DMS 273 (cell line): ENCODE results near the gene IAPP.
"Not testable (repeated sequence)": the region's sequence is repeated elsewhere in the genome, so short reads cannot be mapped to it uniquely, and the experiment has no call there.

Experiments used
- DNase-seq: peaks from one replicate; lab custom pipeline; 2025; ENCODE audit not compliant: unreplicated experiment; lab: John Stamatoyannopoulos, UW

The IAPP gene

DNA sequence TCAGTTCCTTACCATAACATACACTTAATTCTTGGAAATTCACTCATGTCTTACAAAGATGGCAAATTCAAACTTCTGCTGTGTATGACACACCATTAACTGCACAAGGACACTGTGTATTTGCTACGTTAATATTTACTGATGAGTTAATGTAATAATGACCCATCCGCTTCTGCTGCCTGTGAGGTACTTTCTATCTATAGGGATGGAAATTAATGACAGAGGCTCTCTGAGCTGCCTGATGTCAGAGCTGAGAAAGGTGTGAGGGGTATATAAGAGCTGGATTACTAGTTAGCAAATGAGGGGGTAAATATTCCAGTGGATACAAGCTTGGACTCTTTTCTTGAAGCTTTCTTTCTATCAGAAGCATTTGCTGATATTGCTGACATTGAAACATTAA is at the start of gene IAPP:
IAPP (plus strand) TSS at position 301 of the 400 bp plus-strand sequence. CDS start 450 bp downstream, outside the sequence.
- no peak for DNase-seq

- DNase-seq: no peak
Observed at GRCh38 chr12:21323736-21324135, 49.0 kb upstream of the IAPP start.

GRCh38 chr12:21324551-21324950 is 48.2 kb upstream of the IAPP start:
- DNase-seq: no peak

DNA sequence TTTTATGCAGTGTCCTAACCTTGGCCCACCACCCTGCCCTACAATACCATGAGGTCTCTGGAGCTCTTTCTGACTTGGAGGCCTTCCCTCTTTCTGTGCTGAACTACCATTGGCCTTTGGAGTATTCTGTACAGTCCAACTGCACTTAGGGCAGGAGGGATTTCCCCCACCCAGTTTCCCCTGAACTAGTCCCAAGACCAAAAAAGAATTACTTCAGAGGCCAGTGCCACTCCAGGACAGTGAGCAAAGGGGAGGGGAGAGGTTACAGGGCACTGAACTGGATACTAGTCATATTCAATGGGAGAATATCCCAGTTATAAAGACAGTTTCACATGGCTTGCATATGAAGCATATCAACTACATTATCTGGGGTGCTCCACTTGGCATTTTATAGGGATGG is 44.1 kb upstream of the IAPP start:
- no peak for DNase-seq

DNA sequence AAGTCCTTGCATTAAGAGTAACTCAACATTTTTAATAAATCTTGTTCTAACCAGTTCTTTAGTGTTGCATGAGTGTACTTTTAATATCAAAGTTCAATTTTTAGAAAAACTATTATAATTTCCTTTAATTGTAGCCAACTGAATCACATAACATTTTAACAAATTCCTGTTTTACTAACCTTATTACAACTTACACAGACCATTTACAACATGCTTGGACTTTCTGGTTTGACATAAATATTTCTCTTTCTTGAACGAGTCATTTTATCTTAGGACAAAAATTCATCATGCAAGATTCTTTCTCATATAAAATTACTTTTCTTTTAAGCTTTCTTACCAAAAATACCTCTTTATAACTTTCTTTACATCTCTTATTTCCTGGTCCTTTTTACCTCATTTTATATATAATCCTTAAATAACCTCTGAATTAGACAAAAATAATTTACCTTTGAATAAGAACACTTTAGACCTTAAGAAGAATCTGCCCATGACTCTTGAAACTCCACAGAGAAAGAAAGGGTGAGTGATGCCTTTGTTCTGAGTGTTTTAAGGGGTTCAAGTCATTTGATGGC is 41.9 kb upstream of the IAPP start:
- peak; percentile 9 for DNase-seq

DNA sequence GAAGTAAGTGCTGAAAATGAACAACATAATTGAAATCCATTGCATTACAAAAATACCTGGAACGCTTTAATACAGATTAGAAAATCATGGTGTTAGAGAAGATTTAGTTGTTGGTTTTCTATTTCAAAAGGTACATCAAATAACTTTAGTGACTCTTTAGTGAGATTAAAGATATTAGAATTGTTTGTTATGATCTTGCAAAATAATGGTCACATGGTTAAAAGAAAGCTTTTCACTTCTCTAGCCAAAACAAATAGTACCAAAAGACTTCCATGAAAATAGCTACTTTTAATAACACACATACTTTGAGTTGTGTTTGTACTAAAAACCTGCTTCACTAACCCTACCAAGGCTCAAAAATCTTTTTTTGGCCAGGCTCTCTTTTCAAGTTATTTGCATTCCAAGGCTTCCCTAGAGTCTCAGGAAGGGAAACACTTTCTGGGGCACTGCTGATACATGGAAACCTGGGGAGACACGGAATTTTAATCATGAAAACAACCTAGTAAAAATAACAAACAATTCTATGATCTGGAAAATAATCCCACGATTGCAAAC is 37.9 kb upstream of the IAPP start, which contains the start of gene SLCO1A2:
SLCO1A2 (minus strand) TSS at position 147 of the 555 bp plus-strand sequence. CDS start 270 bp downstream, outside the sequence.
- no peak for DNase-seq

GRCh38 chr12:21336656-21337055 is 36.0 kb upstream of the IAPP start:
- DNase-seq: no peak

DNA sequence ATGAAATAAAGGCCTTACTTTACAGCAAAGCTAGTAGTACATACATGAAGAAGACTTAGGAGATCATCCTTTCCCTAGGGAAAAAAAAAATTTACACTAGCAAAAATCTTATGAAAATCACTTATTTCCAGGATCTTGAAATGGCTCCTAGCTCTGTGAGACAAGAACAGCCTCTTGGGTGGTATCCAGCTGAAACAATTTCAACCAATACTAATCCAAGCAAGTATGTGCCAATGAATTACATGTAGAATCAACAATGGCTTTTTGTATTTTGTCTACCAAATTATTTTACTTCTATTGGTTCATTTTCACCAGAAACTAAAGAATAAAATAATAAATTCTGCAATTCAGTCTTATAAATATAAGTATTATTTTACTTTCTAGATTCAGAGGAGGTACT is 35.2 kb upstream of the IAPP start:
- DNase-seq: no peak

GRCh38 chr12:21337959-21338744 is 34.5 kb upstream of the IAPP start:
- no peak for DNase-seq

GRCh38 chr12:21339921-21340320 is 32.8 kb upstream of the IAPP start:
- no peak for DNase-seq

DNA sequence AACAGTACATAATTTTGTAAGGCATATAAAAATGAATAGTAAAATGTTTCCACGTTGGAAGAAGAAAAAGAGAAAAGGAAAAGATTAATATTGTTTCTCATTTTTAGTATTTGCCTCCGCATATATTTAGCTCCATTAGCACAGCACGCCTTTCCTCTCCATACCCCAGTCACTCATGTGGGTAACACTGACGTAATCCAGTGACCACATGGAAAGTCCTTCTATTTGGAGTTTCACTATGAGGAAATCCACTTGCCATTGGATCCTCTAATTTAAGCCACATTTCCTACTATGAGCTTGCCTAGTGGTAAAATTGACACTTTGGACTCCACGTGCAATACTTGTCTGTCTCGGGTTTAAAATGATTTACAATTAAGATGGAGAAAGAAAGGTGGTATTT is 32.3 kb upstream of the IAPP start:
- no peak for DNase-seq

DNA sequence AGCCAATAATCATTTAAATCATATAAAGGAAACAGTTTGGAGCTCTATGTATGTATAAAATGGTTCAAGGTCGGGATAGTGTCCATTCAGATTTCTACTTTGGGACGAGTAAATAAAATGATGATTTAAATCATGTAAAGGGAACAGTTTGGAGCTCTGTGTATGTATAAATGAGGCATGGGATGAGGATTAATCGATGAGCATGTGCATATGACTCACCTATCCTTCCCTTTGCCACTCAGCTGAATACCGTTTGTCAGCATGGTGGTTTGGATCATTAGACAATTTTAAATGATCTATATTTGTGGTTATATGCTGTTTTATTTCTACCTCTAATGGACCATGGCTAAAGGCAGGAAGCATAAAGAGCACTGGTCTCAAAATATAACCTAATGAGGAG is 30.9 kb upstream of the IAPP start:
- no peak for DNase-seq

- no peak for DNase-seq
Observed at GRCh38 chr12:21343636-21344035, 29.1 kb upstream of the IAPP start.

DNA sequence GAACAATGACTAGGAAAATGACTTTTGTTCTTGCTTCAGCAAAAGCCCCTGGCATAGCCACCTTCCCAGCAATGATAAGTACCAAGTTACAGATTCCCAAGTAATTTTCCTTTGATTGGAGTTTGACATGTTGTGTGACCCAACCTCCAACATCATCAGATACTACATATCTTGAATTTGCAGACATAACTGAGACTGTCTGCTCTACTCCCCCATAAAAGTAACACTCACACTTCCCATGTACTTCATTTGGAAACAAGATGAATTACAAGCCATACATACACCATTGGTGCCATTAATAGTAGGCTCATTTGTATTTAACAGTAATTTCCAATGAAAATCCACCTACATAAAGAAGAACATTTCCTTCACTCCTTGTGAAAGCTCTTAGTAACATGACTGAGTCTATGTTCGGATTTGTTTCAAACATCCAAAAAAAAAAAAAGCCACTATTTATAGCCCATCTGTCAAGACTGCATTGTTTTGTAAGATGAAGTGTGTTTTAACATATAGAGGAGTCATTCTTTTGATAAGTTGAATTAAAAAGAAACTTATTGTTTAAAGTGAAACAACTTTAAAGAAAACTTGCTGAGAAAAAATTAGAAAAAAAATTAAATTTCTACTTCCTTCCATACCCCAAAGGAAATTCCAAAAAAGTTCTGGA is 26.0 kb upstream of the IAPP start:
- DNase-seq: no peak

DNA sequence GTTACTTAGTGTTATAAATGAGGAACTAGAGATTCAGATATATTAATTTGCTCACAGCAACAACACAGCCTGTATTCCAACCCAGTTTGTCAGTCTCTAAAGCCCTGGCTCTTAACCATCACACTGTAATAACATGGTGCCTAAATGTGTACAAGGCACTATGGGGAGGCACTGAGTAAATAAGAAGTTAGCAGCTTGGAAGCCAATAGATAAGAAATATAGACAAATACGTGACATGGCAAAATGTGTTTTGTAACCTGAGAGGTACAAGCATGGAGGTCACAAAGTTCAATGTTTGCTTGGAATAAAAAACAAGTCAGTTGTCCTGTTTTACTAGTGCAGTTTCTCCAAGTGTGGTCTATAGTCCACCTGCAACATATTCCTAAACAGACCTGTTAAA is 21.7 kb upstream of the IAPP start:
- no peak for DNase-seq

GRCh38 chr12:21353487-21353886 is 19.2 kb upstream of the IAPP start:
- DNase-seq: no peak

DNA sequence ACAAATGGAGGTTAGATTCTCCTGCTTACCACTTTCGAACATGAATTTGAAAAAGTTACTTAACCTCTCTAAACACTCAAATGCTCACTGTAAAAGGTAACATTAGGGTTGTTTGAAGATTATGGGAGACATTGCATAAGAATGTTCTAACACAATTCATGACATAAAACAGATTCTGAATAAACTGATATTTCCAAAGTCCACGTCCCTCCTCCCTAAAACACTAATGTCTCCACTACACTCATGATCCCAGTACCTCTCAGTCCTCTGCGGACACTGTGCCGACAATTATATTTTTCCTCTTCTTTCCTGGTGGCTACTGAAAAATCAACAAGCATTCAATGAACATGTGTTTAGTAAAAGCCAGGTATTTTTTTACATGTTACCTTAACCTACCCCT is 18.8 kb upstream of the IAPP start:
- no peak for DNase-seq

DNA sequence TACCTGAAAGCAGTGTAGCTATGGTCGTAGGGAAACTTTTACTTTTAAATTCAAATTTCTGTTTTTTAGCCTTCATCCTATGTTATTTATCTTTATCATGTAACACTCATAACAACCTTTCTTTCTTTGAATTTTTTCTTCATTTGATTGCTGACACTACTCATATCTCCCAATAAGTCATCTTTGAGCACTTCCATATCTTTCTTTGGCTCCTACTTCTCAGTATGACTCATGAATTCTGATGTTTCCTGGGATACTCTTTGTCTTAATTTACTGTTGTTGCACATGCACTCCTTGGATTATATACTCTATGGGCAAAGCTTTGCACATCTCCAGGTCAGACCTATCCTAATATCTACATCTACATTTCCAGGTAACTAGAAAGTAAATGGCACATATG is 18.1 kb upstream of the IAPP start:
- DNase-seq: no peak

- DNase-seq: not testable (repeated sequence)
Observed at GRCh38 chr12:21360632-21361031, 12.1 kb upstream of the IAPP start.

DNA sequence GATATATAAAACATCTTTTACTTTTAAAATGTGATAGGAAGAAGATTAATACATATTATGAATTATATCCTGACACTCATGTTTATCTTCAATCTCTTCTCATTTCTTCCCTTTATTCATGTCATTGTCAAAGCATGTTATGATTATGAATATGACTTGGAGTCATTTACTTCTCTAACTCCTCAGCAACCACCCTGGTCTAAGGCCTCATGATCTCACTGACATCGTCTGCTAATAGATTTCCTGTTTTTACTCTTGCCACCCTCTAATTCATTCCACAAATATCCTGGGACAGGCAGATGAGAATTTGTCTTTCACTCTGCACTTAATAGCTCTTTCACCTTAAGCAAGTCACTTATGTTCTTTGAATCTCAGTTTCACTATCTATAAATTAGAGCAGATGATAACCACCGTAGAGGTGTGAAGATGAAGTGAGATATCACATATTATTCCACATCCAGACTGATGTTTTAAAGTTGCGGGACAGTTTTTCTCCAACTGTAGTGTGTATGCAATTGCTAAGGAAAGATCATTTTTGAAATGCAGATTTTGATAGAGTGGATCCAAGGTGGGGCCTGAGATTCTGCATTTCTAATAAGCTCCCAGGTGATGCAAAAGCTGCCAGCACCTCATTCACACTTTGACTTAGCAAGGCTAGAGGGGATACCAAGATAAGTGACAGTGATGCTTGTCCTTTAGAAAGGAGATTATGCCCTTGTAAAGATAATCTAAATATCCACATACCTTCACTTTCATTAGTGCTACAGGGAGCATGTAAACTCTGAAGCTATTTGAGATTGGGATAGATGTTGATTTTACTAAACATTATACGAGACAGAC is 3.3 kb upstream of the IAPP start:
- DNase-seq: no peak

DNA sequence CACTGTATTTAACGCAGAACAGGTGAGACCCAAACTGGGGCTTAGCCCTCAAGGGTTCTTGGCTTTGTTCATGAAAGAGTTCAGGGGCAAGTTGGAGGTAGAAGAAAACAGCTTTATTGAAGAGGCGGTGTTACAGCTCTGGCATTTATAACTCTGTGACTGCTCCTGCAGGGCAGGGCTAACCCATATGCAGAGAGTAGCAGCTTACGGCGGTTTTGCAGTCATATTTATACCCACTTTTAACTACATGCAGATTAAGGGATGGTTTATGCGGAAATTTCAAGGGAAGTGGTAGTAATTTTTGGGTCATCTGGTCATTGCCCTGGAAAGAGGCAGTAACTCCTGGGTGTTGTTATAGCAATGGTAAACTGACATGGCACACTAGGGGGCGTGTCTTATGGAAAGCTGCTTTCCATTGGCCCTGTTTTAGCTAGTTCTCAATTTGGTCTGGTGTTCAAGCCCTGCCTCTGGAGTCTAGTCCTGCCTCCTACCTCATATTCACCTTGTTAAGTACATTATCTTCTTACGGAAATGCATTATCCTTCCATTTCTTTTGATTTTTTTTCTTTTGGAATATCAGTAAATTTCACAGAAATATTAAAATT is 1.8 kb upstream of the IAPP start:
- DNase-seq: no peak
